H1 (cell line): ENCODE data around the gene SYNGR3. TPM values are rescaled to one million over a fixed set of nuclear protein-coding genes. Genes with fewer than 3 reads are reported as not detected.

Experiments
- CTCF ChIA-PET: fragments of 300-600 bp; sonication (Branson Sonifier 250); formaldehyde crosslinking; loops from one replicate; lab custom pipeline; 2021; ENCODE audit not compliant: partially characterized antibody; lab: Charles Lee
- POLR2A ChIA-PET: fragments of 300-600 bp; sonication (Branson Sonifier 250); formaldehyde crosslinking; loops from one replicate; lab custom pipeline; 2021; ENCODE audit warnings: inconsistent platforms; ENCODE audit not compliant: partially characterized antibody; lab: Charles Lee
- DNase-seq, 2 experiments: peaks; one replicate each; pipeline versions ENCODE4 v3.0.0 to v3.0.0-alpha.2; 2010 to 2022; ENCODE audit warnings: low spot score in 2 of 2, low read depth in 1 of 2, mixed read lengths in 1 of 2
- FAIRE-seq: peaks from 2 replicates; lab custom pipeline; 2011; peaks lifted over from hg19 to GRCh38; lab: Jason Lieb, UNC
- H2AFZ ChIP-seq: 2 replicates; pipeline ENCODE4 v1.8.1; 2012; ENCODE audit warnings: low read length, inconsistent platforms
- H2AK5ac ChIP-seq: 2 replicates; pipeline ENCODE4 v1.6.1; 2013; ENCODE audit warnings: low read depth, low read length
- H2BK120ac ChIP-seq: replicated peaks from 2 replicates; pipeline ENCODE3; 2013; ENCODE audit warnings: low read depth, low read length, inconsistent platforms
- H2BK12ac ChIP-seq: 2 replicates; pipeline ENCODE4 v1.6.1; 2013; ENCODE audit warnings: low read depth, low read length
- H2BK15ac ChIP-seq: 2 replicates; pipeline ENCODE4 v1.6.1; 2013; ENCODE audit warnings: low read length
- H2BK20ac ChIP-seq: 2 replicates; pipeline ENCODE4 v1.6.1; 2013; ENCODE audit warnings: low read length
- H2BK5ac ChIP-seq: 2 replicates; pipeline ENCODE4 v1.6.1; 2013; ENCODE audit warnings: low read depth, low read length
- H3K14ac ChIP-seq: 2 replicates; pipeline ENCODE4 v1.6.1; 2013; ENCODE audit warnings: inconsistent platforms; ENCODE audit not compliant: insufficient read length
- H3K18ac ChIP-seq: 2 replicates; pipeline ENCODE4 v1.6.1; 2013; ENCODE audit warnings: low read length; ENCODE audit errors: extremely low read depth
- H3K23ac ChIP-seq: 2 replicates; pipeline ENCODE4 v1.6.1; 2013; ENCODE audit warnings: inconsistent platforms; ENCODE audit not compliant: insufficient read length
- H3K23me2 ChIP-seq: 2 replicates; pipeline ENCODE4 v1.6.1; 2013; ENCODE audit warnings: low read depth, low read length
- H3K27ac ChIP-seq: 2 replicates; pipeline ENCODE4 v1.6.1; 2011; ENCODE audit warnings: low read depth, low read length, inconsistent platforms
- H3K27me3 ChIP-seq, 4 experiments: replicated peaks in 1 of 4; 1 replicate in 1 of 4; 2 replicates in 3 of 4; pipeline versions ENCODE4 v1.6.1 to v1.8.1; 2011 to 2013; ENCODE audit warnings: low read length in 3 of 4, mild to moderate bottlenecking in 3 of 4, inconsistent platforms in 2 of 4, mixed read lengths in 2 of 4, moderate library complexity in 1 of 4; ENCODE audit not compliant: control insufficient read depth in 3 of 4, insufficient read depth in 3 of 4; ENCODE audit errors: extremely low read depth in 1 of 4
- H3K36me3 ChIP-seq, 4 experiments: 2 replicates each; pipeline versions ENCODE4 v1.6.1 to v1.8.1; 2011 to 2013; ENCODE audit warnings: mild to moderate bottlenecking in 4 of 4, low read length in 3 of 4, moderate library complexity in 2 of 4, control low read depth in 1 of 4, inconsistent platforms in 1 of 4; ENCODE audit not compliant: insufficient read depth in 4 of 4, control insufficient read depth in 2 of 4
- H3K4ac ChIP-seq: replicated peaks from 2 replicates; pipeline ENCODE3; 2013; ENCODE audit warnings: low read length, low read depth, mixed read lengths, inconsistent platforms; ENCODE audit not compliant: insufficient read length
- H3K4me1 ChIP-seq, 4 experiments: replicated peaks in 1 of 4; 1 replicate in 1 of 4; 2 replicates in 3 of 4; pipeline versions ENCODE4 v1.6.1 to v1.8.1; 2011 to 2013; ENCODE audit warnings: low read length in 3 of 4, inconsistent platforms in 2 of 4, mixed read lengths in 1 of 4; ENCODE audit not compliant: insufficient read depth in 4 of 4, control insufficient read depth in 3 of 4
- H3K4me2 ChIP-seq, 2 experiments: 2 replicates each; pipeline versions ENCODE4 v1.6.1 to v1.8.1; 2011 to 2013; ENCODE audit warnings: low read depth in 2 of 2, low read length in 2 of 2, control low read depth in 1 of 2, inconsistent platforms in 1 of 2, mild to moderate bottlenecking in 1 of 2; ENCODE audit not compliant: insufficient read depth in 1 of 2
- H3K4me3 ChIP-seq, 4 experiments: fragments of 200-600, 300-600 bp in 1 of 4; sonication (generic), shearing (Covaris generic), sonication (Bioruptor Twin) in 1 of 4; 2 replicates each; pipeline versions ENCODE4 v1.5.1 to v1.8.1; 2011 to 2016; ENCODE audit warnings: low read length in 4 of 4, low read depth in 3 of 4, control low read depth in 2 of 4, inconsistent platforms in 2 of 4, mild to moderate bottlenecking in 2 of 4, mixed read lengths in 1 of 4, moderate library complexity in 1 of 4; ENCODE audit not compliant: insufficient read depth in 2 of 4; ENCODE audit errors: extremely low read depth in 1 of 4
- H3K56ac ChIP-seq: replicated peaks from 2 replicates; pipeline ENCODE3; 2013; ENCODE audit warnings: low read depth, mild to moderate bottlenecking, mixed read lengths, low read length, inconsistent platforms; ENCODE audit not compliant: insufficient read length
- H3K79me1 ChIP-seq: 2 replicates; pipeline ENCODE4 v1.6.1; 2013; ENCODE audit warnings: low read depth, low read length, control low read depth
- H3K79me2 ChIP-seq, 2 experiments: 2 replicates each; pipeline versions ENCODE4 v1.6.1 to v1.8.1; 2012 to 2013; ENCODE audit warnings: low read length in 2 of 2, mild to moderate bottlenecking in 2 of 2, inconsistent platforms in 1 of 2; ENCODE audit not compliant: insufficient read depth in 2 of 2, control insufficient read depth in 1 of 2
- H3K9ac ChIP-seq, 4 experiments: replicated peaks in 1 of 4; 1 replicate in 1 of 4; 2 replicates in 3 of 4; pipeline versions ENCODE4 v1.6.1 to v1.8.1; 2011 to 2013; ENCODE audit warnings: low read depth in 3 of 4, low read length in 3 of 4, control low read depth in 2 of 4, mild to moderate bottlenecking in 2 of 4, moderate library complexity in 2 of 4, inconsistent platforms in 1 of 4; ENCODE audit errors: extremely low read depth in 1 of 4
- H3K9me3 ChIP-seq, 2 experiments: 2 replicates each; pipeline versions ENCODE4 v1.6.1 to v1.8.1; 2012 to 2013; ENCODE audit warnings: mild to moderate bottlenecking in 2 of 2, moderate library complexity in 2 of 2, control low read depth in 1 of 2, inconsistent platforms in 1 of 2, low read depth in 1 of 2, low read length in 1 of 2, mixed read lengths in 1 of 2; ENCODE audit not compliant: insufficient read depth in 2 of 2
- H4K20me1 ChIP-seq, 2 experiments: replicated peaks in 1 of 2; 2 replicates each; pipeline versions ENCODE3 to v1.8.1; 2011 to 2013; ENCODE audit warnings: inconsistent platforms in 2 of 2, low read length in 2 of 2, mild to moderate bottlenecking in 1 of 2; ENCODE audit not compliant: insufficient read depth in 2 of 2, control insufficient read depth in 1 of 2
- H4K5ac ChIP-seq: 2 replicates; pipeline ENCODE4 v1.6.1; 2013; ENCODE audit warnings: low read length, low read depth, mixed read lengths, inconsistent platforms; ENCODE audit not compliant: insufficient read length
- H4K8ac ChIP-seq: 2 replicates; pipeline ENCODE4 v1.8.0; 2013; ENCODE audit warnings: mild to moderate bottlenecking, moderate library complexity, low read length, inconsistent platforms; ENCODE audit not compliant: insufficient read depth; ENCODE audit errors: extremely low read depth
- H4K91ac ChIP-seq: replicated peaks from 2 replicates; pipeline ENCODE3; 2013; ENCODE audit warnings: low read length, mixed read lengths, inconsistent platforms; ENCODE audit not compliant: insufficient read length
- CBX5 ChIP-seq: fragments of 300-800, 300-1000 bp; sonication (generic); IDR thresholded peaks from 2 replicates; pipeline ENCODE4 v1.7.1; 2016; ENCODE audit warnings: antibody characterized with exemption, low read length, low read depth
- HDAC2 ChIP-seq, 2 experiments: fragments of 300-600 bp in 1 of 2; sonication (generic) in 1 of 2; IDR thresholded peaks; 2 replicates each; pipeline ENCODE4 v1.6.1; 2011 to 2012; ENCODE audit warnings: low read depth in 2 of 2, low read length in 2 of 2, mild to moderate bottlenecking in 2 of 2, moderate library complexity in 2 of 2, borderline replicate concordance in 1 of 2, inconsistent platforms in 1 of 2
- JUND ChIP-seq: IDR thresholded peaks from 2 replicates; pipeline ENCODE4 v1.6.1; 2011; ENCODE audit warnings: mild to moderate bottlenecking, improper control_type of control experiment, low read length
- KDM1A ChIP-seq: fragments of 200-600, 300-600 bp; sonication (generic); IDR thresholded peaks from 2 replicates; pipeline ENCODE4 v1.7.1; 2016; ENCODE audit warnings: mild to moderate bottlenecking, low read length, borderline replicate concordance
- MAFK ChIP-seq: IDR thresholded peaks from 2 replicates; pipeline ENCODE4 v1.6.1; 2012; ENCODE audit warnings: low read depth, mild to moderate bottlenecking, improper control_type of control experiment, low read length
- POU5F1 ChIP-seq: IDR thresholded peaks from 2 replicates; pipeline ENCODE4 v1.6.1; 2011; ENCODE audit warnings: low read depth, mild to moderate bottlenecking, low read length, moderate library complexity
- RBBP5 ChIP-seq: IDR thresholded peaks from 2 replicates; pipeline ENCODE4 v1.7.1; 2012; ENCODE audit warnings: low read depth, mild to moderate bottlenecking, inconsistent platforms, low read length, moderate library complexity, borderline replicate concordance
- RFX5 ChIP-seq: IDR thresholded peaks from 2 replicates; pipeline ENCODE4 v1.6.1; 2011; ENCODE audit warnings: low read depth, low read length, improper control_type of control experiment, borderline replicate concordance
- RNF2 ChIP-seq: fragments of 200-900, 300-1000 bp; sonication (generic); IDR thresholded peaks from 2 replicates; pipeline ENCODE4 v1.7.1; 2016; ENCODE audit warnings: borderline replicate concordance, low read depth, mild to moderate bottlenecking, antibody characterized with exemption, low read length; ENCODE audit not compliant: poor library complexity, severe bottlenecking; ENCODE audit errors: missing control alignments
- SIRT6 ChIP-seq: IDR thresholded peaks from one replicate; pipeline ENCODE4 v1.7.1; 2012; ENCODE audit warnings: low read length, inconsistent platforms
- TEAD4 ChIP-seq: IDR thresholded peaks from 2 replicates; pipeline ENCODE4 v1.6.1; 2012; ENCODE audit warnings: low read depth, low read length, inconsistent platforms, mixed read lengths
- YY1 ChIP-seq: IDR thresholded peaks from 2 replicates; pipeline ENCODE4 v1.6.1; 2011; ENCODE audit warnings: low read depth, mild to moderate bottlenecking, low read length
- WGBS, 2 experiments: shearing (Covaris generic) in 1 of 2; methylation state at CpG; one replicate each; pipeline versions ENCODE4 v1.1.6 to v1.1.7; 2013 to 2015; ENCODE audit warnings: low lambda C conversion rate in 2 of 2, mixed read lengths in 2 of 2, inconsistent platforms in 1 of 2, low coverage in 1 of 2, missing lambda C conversion rate in 1 of 2; ENCODE audit not compliant: insufficient replicate concordance in 2 of 2, insufficient coverage in 1 of 2, insufficient read length in 1 of 2; ENCODE audit errors: extremely low coverage in 1 of 2, missing lambda C conversion rate in 1 of 2; 5-methylcytosine and 5-hydroxymethylcytosine counted together
- polyA plus RNA-seq, 7 experiments: library from polyadenylated mRNA; depleted of rRNA in 3 of 7; stranded (reverse) in 5 of 7; unstranded in 2 of 7; fragments of >200 nt in 5 of 7; fragments of 200-250 nt in 2 of 7; gene quantifications; 1 replicate in 5 of 7; 2 replicates in 1 of 7; 4 replicates in 1 of 7; pipeline versions ENCODE4 v1.2.1 to v1.2.3, GENCODE V29; 2011 to 2013; ENCODE audit warnings: missing spikeins in 2 of 7, mixed read lengths in 2 of 7
- total RNA-seq: library from RNA; stranded (reverse); fragmentation: NEBNext Ultra II Directional; extraction: Animal tissue kit (Norgen Biotek cat#: 25700); gene quantifications from 2 replicates; pipeline ENCODE4 v1.2.1, GENCODE V29; 2021

The SYNGR3 gene
- total and polyA plus RNA-seq, 2 of the 8 experiments (the other 6 are each of a cell fraction or from before 2014, with no cell fraction given), result 36.2 to 49.9 TPM

GRCh38 chr16:1985466-1986150 lies 4.2 kb upstream of the SYNGR3 start:
- no peak overlapping the region for H3K4ac ChIP-seq
- H2BK12ac ChIP-seq, result no peak overlapping the region
- H3K4me1 ChIP-seq, result peaks cover 3 to 36% (median 21%) of the 10 kb centered on the region in 4 experiments
- ChIA-PET POLR2A (interaction anchor here (0.6 to 28.2 kb wide), 11 partner anchors 9 to 232 kb away, joined by 3 to 736 read pairs (median 4); partner anchors contain the start of genes MEIOB, NDUFB10, NTHL1 and RNF151), CTCF (interaction anchor here (0.6 to 1.7 kb wide), 2 partner anchors 9 to 31 kb away, joined by 4 read pairs; no protein-coding TSS in a partner anchor)
- no peaks in the 10 kb centered on the region for H3K9me3 ChIP-seq
- DNase-seq (no peak), FAIRE-seq (no peak)
- H3K9ac ChIP-seq, result no peak overlapping the region
- no peak overlapping the region for H4K5ac ChIP-seq
- H2BK20ac ChIP-seq, result no peak overlapping the region
- H2AK5ac ChIP-seq, result no peak overlapping the region
- H2AFZ ChIP-seq, result no peak overlapping the region
- no peaks in the 10 kb centered on the region for H3K79me1 ChIP-seq
- H3K4me3 ChIP-seq, result peak overlapping the region in 1 of 4 experiments; percentile 96; a peak in 3 of 8 replicates
- H3K56ac ChIP-seq, result no peak overlapping the region
- no peak overlapping the region for H2BK15ac ChIP-seq
- H3K14ac ChIP-seq, result no peak overlapping the region
- H3K27me3 ChIP-seq, result peaks cover 9 to 42% (median 39%) of the 10 kb centered on the region in 4 experiments; a peak in 6 of 7 replicates
- H4K8ac ChIP-seq, result no peak overlapping the region
- H4K91ac ChIP-seq, result no peak overlapping the region
- peak overlapping the region; percentile 58 to 85; a peak in 3 of 4 replicates for H3K4me2 ChIP-seq
- H3K18ac ChIP-seq, result no peak overlapping the region
- peaks cover 0 to 14% of the 10 kb centered on the region in 2 experiments for H4K20me1 ChIP-seq
- H3K23ac ChIP-seq, result no peak overlapping the region
- H2BK5ac ChIP-seq, result no peak overlapping the region
- peaks cover 22% of the 10 kb centered on the region for H3K23me2 ChIP-seq
- H3K27ac ChIP-seq, result no peak overlapping the region
- peaks cover 2 to 5% (median 3%) of the 10 kb centered on the region in 4 experiments; a peak in 3 of 8 replicates for H3K36me3 ChIP-seq
- no peak overlapping the region for H2BK120ac ChIP-seq
- peaks cover 0 to 9% of the 10 kb centered on the region in 2 experiments; a peak in 1 of 4 replicates for H3K79me2 ChIP-seq
- 91% methylated on average over 14 of the region's 14 CpGs; no CpG with 5 or more reads in 1 of the 2 experiments for WGBS, 2 experiments
- TF ChIP-seq HDAC2 (IDR thresholded peaks at IDR 0.05; ENCODE audit: borderline replicate concordance in 1 of 2, low read depth in 2 of 2, low read length in 2 of 2), result no peak
- no peak for TF ChIP-seq RBBP5
- TF ChIP-seq POU5F1, result no peak
- no peak for TF ChIP-seq MAFK
- TF ChIP-seq KDM1A, result no peak
- no peak for TF ChIP-seq SIRT6
- TF ChIP-seq CBX5, result no peak
- TF ChIP-seq TEAD4, result no peak
- no peak for TF ChIP-seq YY1
- TF ChIP-seq RNF2, result no peak
- TF ChIP-seq RFX5, result no peak
- TF ChIP-seq JUND, result no peak
